HUES48 (cell line): ENCODE results near the gene RUVBL2.

Experiments
- H3K27ac ChIP-seq: one replicate; pipeline ENCODE4 v1.7.0; 2013; ENCODE audit warnings: low read depth, low read length, inconsistent platforms
- H3K27me3 ChIP-seq: 2 replicates; pipeline ENCODE4 v1.6.1; 2013; ENCODE audit warnings: mild to moderate bottlenecking, low read length; ENCODE audit not compliant: control insufficient read depth, insufficient read depth
- H3K36me3 ChIP-seq: 2 replicates; pipeline ENCODE4 v1.6.1; 2013; ENCODE audit warnings: low read length; ENCODE audit not compliant: control insufficient read depth, insufficient read depth
- H3K4me1 ChIP-seq: 2 replicates; pipeline ENCODE4 v1.6.1; 2013; ENCODE audit warnings: mild to moderate bottlenecking, low read length; ENCODE audit not compliant: control insufficient read depth, insufficient read depth
- H3K4me3 ChIP-seq: 2 replicates; pipeline ENCODE4 v1.5.1; 2013; ENCODE audit warnings: mild to moderate bottlenecking, low read depth, low read length
- H3K9ac ChIP-seq: 2 replicates; pipeline ENCODE4 v1.6.1; 2013; ENCODE audit warnings: mild to moderate bottlenecking, low read depth, low read length, moderate library complexity
- H3K9me3 ChIP-seq: 2 replicates; pipeline ENCODE4 v1.6.1; 2013; ENCODE audit warnings: low read length; ENCODE audit not compliant: control insufficient read depth, insufficient read depth

RUVBL2 gene

GRCh38 chr19:49057636-49058234 lies 64.0 kb downstream of the RUVBL2 start, which contains the start of gene CGB7:
Gene CGB7 (minus strand): TSS chr19:49057749. CDS start chr19:49055375, 2,374 bp downstream.
- H3K27ac ChIP-seq = no peak within 1 kb of the TSS
- peaks cover 47% of the 10 kb centered on the region for H3K27me3 ChIP-seq
- H3K9me3 ChIP-seq = no peaks in the 10 kb centered on the region
- no peak within 1 kb of the TSS for H3K9ac ChIP-seq
- peaks cover 13% of the 10 kb centered on the region for H3K4me1 ChIP-seq
- peak within 1 kb of the TSS; percentile 58 for H3K4me3 ChIP-seq
- no peaks in the 10 kb centered on the region for H3K36me3 ChIP-seq

GRCh38 chr19:49058562-49058961 lies 64.9 kb downstream of the RUVBL2 start:
- Histone ChIP-seq H3K27ac (no peak overlapping the region), H3K4me1 (peaks cover 15% of the 10 kb centered on the region), H3K36me3 (no peaks in the 10 kb centered on the region), H3K9ac (no peak overlapping the region), H3K27me3 (peaks cover 47% of the 10 kb centered on the region), H3K4me3 (no peak overlapping the region), H3K9me3 (no peaks in the 10 kb centered on the region)

GRCh38 chr19:49059053-49059452 lies 65.4 kb downstream of the RUVBL2 start:
- Histone ChIP-seq H3K4me1 (peaks cover 20% of the 10 kb centered on the region), H3K4me3 (no peak overlapping the region), H3K27ac (no peak overlapping the region)

DNA sequence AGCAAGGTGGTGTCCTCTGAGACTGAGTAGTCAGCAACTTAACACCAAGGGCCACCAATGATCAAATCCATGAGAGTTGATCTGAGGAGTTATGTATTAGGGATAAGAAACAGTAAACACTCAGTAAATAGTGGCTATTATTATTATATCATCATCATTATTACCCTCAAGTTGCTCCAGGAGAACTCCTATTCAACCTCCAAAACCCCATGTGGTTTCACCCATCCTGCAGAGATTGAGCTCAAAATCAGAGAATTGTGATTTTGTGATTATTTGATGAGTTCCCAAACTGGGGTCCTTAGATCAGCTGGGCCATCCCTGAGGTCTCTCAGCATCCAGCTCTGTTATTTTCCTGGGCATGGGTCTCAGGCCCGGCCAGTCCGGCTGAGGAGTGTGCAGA lies 67.3 kb downstream of the RUVBL2 start:
- peaks cover 31% of the 10 kb centered on the region for H3K4me1 ChIP-seq
- H3K36me3 ChIP-seq = no peaks in the 10 kb centered on the region
- no peak overlapping the region for H3K9ac ChIP-seq
- no peak overlapping the region for H3K4me3 ChIP-seq
- H3K27me3 ChIP-seq = peaks cover 45% of the 10 kb centered on the region
- H3K27ac ChIP-seq = no peak overlapping the region
- no peaks in the 10 kb centered on the region for H3K9me3 ChIP-seq

More at GRCh38 chr19:49059053-49059452, 65.4 kb downstream of the RUVBL2 start:
- Histone ChIP-seq H3K9ac (no peak overlapping the region), H3K27me3 (peaks cover 47% of the 10 kb centered on the region), H3K9me3 (no peaks in the 10 kb centered on the region), H3K36me3 (no peaks in the 10 kb centered on the region)

DNA sequence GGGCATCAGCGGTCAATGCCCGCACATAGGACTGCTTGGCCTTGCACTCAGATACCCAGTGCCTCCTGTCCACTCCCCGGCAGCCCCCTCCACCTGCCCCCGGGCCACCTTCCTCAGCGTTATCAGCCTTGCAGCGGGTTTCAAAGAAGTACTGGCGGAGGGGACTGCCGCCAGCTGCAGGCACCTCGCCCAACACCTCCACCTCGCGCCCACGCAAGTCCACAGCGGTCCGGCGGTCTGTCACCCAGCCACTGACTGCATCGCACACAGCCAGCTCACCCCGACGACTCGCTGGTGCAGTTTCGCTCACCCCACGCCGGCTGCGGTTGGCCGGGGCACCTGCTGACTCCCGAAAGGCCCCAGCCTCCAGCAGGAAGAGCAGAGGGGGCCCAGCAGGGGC lies 67.8 kb downstream of the RUVBL2 start:
- Histone ChIP-seq H3K9me3 (no peaks in the 10 kb centered on the region), H3K4me1 (peaks cover 35% of the 10 kb centered on the region), H3K36me3 (no peaks in the 10 kb centered on the region), H3K4me3 (no peak overlapping the region), H3K9ac (no peak overlapping the region), H3K27ac (no peak overlapping the region), H3K27me3 (peaks cover 45% of the 10 kb centered on the region)

- Histone ChIP-seq H3K9me3 (no peaks in the 10 kb centered on the region), H3K9ac (no peak overlapping the region), H3K27me3 (peaks cover 42% of the 10 kb centered on the region), H3K4me1 (peaks cover 22% of the 10 kb centered on the region), H3K36me3 (no peaks in the 10 kb centered on the region), H3K4me3 (peak overlapping the region; percentile 47; the same call in 1 of the 2 replicates), H3K27ac (no peak overlapping the region)
Measured at GRCh38 chr19:49064029-49064629, 70.4 kb downstream of the RUVBL2 start.

GRCh38 chr19:49064768-49065611 lies 71.3 kb downstream of the RUVBL2 start, which contains the start of gene NTF4:
Gene NTF4 (minus strand): TSS chr19:49064818. CDS start chr19:49061997, 2,821 bp downstream.
- peak within 1 kb of the TSS; percentile 47 for H3K4me3 ChIP-seq
- H3K27ac ChIP-seq = peak within 1 kb of the TSS; percentile 35
- H3K9ac ChIP-seq = no peak within 1 kb of the TSS
- peaks cover 45% of the 10 kb centered on the region for H3K27me3 ChIP-seq
- H3K9me3 ChIP-seq = no peaks in the 10 kb centered on the region
- peaks cover 22% of the 10 kb centered on the region for H3K4me1 ChIP-seq
- H3K36me3 ChIP-seq = no peaks in the 10 kb centered on the region
